ENCODE measurements around the gene NACC2. TPM values are rescaled to one million over a fixed set of nuclear protein-coding genes. Genes with fewer than 3 reads are reported as not detected.
A peak's percentile ranks its signal among the peaks of the same experiment; 100 is the strongest.

Gene NACC2
- total RNA-seq, 1 donor from 2014 or later = 41.4 TPM

DNA sequence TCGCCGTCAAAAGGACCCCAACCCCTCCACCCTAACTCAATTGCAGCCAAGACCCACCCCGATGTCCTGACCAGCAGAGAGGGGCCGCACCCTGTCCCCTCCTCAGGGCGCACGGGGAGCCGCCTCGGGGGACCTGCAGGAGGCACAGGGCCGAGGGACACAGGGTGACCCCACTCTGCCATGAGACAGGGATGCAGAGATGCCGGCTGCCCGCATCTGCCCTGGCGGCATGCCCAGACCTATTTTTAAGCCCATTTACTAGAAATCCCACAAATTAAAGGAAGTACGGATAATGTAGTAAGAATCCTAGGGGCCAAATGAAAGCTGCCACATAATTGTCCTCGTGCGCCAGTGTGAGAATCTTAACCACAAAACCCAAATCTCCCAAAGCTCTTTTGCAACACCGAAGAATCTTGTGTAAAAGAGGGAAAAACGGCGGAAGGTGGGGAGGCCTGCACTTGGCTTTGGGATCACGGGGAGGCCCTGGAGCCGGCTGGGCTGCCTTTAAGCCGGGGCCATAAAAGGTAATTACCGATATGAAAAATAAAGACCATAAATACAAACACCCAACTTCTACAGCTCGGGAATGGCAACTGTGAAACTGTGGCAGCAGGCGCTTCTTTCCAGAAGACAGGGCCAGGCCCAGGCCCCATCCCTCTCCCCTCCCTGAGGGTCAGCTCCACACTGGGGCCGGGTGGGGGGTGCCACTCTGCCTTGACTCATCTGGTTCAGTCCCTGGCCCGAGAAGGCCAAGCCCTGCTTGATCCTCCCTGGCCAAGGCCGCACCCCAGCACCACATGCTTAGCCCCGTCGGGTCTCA, 35.0 kb downstream of the NACC2 start:
- peak; percentile 89 for DNase-seq (ENCODE audit: low spot score)

GRCh38 chr9:136059321-136059791, 35.7 kb downstream of the NACC2 start:
- DNase-seq (ENCODE audit: low spot score) = peak; percentile 88

GRCh38 chr9:136058801-136059302, 36.2 kb downstream of the NACC2 start:
- DNase-seq (ENCODE audit: low spot score) = peak; percentile 82

GRCh38 chr9:136058084-136058483, 37.0 kb downstream of the NACC2 start:
- DNase-seq (ENCODE audit: low spot score) = peak; percentile 81

DNA sequence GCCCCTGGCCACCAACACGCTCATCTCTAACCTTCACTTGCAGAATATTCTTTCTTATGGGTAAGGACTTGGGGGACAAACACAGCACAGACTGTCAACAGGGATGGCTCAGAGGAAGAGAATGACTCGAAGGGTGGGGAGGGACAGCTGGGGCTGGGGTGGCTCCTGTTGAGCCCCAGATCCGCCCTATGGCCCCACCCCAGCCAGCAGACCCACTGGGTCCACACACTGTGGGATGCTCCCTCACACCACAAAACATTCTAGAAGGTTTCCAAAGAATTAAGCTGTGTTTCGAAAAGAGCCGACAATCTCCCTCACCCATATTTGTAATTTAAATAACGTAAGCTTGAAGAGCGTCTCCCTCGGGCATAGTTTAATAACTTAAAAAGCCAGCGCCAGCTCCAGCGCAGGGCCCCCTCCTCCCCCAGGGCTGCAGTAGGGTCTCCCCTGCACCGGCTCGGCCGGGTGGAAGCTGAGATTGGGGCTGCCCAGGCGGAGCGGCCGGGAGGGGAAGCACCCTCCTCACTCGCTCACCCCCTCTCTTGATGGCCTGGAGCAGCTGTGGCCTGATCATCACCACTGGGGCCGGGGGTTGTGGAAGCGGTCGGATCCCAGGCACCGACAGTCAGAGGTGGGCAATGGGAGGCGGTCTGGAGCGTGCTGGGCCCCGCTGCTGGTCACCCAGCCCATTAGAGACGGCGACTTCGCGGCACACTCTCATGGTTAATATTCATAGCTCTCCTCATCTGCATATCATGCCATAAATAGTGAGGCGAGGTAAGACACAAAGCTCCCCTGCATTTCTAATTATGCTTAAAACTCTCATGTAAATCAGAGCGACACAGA, 37.6 kb downstream of the NACC2 start:
- DNase-seq (ENCODE audit: low spot score) = no peak

DNA sequence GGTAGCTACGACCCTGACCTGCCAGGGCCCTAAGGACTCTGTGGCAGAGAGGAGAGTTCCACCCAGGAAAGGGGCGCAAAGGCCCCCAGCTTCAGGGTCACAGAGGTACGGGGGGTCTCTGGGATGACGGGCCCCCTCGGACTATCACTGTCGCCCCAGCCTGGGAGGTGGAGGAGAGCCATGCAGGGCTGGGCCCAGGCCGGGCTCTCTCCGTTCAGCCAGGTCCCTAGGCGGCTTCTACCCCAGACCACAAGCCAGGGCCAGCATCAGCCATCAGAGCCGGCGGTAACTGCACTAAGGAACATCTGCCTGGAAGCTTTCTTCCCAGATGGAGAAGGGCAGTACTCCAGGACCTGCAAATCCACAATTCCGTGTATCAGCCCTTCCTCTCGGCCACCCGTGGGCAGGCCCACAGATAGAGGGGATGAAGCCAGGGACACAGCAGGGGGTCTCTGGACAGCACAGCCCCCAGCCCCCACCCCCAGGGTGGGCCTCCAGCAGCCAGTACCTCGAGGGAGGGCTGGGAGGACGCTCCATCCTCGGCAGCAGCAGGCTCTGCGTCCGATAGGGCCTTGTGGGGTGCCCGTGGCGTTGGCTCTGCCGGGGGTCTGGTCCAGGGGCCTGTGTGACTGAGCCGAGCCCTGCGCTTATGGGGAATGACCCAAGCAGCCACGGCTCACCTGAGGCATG, 38.4 kb downstream of the NACC2 start:
- DNase-seq (ENCODE audit: low spot score) = peak; percentile 75

DNA sequence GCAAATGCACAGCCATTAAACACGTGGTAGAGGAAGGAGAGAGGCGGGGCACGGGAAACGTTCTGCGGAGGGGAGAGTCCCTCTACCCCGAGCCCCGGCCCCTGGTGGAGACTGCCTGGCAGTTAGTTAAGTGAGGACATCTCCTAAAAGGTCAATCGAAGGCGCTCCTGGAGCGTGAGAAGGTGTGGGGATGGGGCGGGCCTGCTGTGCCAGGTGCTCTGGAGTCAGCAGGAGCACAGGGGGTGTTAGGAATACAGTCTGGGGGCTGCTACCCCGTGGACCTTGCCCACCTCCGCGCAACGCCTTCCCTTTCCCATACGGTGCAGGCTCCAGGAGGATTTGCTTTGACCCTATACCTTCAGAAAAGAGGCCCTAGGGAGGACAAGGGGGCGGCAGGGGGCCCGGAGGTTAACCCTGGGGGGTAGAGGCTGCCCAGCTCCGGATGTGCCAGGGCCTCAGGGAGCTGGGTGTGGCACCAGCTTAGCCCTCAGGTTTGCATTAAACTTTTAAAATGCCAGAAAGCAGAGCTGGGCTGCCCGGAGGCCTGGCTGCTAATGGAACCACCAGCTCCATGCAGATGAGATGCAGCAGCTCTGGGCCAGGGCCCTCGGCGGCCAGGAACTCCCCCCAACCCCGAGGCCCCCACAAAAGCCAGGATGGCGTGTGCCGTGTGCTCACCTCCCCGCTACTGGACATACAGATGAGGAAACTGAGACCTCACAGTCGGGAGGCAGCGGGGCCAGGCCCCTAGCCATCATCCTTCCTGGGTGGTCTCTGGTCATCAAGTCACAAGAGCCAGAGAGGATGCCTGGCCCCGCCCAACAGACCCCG, 39.2 kb downstream of the NACC2 start:
- DNase-seq (ENCODE audit: low spot score) = peak; percentile 78

- peak; percentile 64 for DNase-seq (ENCODE audit: low spot score)
Observed at GRCh38 chr9:136054798-136055714, 40.0 kb downstream of the NACC2 start.

DNA sequence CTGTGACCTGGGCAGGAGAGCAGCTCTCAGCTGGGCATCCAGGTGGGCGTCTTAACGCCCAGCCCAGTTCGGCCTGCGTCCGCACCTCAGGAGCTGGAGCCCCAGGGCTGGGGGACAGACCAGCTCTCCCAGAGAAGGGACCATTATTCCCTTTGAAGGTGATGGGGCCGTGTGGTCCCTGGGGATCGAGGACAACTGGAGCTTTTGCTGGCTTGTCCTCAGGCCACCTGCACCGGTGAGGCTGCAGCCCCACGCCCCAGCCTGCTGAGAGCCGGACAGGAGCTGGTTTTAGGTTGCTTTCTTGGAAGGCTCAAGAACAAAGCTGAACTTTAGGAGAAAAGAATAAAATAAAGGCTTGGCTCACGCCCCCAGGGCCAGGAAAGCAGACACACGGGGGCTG, 40.9 kb downstream of the NACC2 start:
- DNase-seq (ENCODE audit: low spot score) = peak; percentile 64

DNA sequence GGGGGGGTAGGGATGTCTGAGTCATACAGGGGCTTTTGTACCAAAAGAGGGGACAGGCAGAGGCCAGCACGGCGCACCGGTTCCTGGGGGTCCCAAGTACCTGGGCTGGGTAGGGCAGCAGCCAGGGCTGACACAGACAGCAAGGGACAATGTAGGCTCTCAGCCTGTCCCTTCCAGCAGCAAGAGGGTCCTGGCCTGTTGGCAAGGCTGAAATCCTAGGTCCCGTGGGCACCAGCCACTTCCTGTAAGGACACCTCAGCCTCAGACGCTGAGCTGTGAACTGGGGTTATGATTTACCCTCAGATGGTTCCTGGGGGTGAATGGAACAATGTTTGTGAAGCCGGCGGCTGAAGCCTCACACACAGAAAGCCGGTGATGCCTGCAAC, 41.3 kb downstream of the NACC2 start:
- peak; percentile 85 for DNase-seq (ENCODE audit: low spot score)

GRCh38 chr9:136052991-136053756, 41.9 kb downstream of the NACC2 start:
- peak; percentile 86 for DNase-seq (ENCODE audit: low spot score)

GRCh38 chr9:136052472-136052880, 42.6 kb downstream of the NACC2 start:
- peak; percentile 83 for DNase-seq (ENCODE audit: low spot score)

GRCh38 chr9:136051837-136052471, 43.1 kb downstream of the NACC2 start:
- DNase-seq (ENCODE audit: low spot score) = peak; percentile 89

GRCh38 chr9:136051453-136051836, 43.6 kb downstream of the NACC2 start:
- DNase-seq (ENCODE audit: low spot score) = peak; percentile 67

DNA sequence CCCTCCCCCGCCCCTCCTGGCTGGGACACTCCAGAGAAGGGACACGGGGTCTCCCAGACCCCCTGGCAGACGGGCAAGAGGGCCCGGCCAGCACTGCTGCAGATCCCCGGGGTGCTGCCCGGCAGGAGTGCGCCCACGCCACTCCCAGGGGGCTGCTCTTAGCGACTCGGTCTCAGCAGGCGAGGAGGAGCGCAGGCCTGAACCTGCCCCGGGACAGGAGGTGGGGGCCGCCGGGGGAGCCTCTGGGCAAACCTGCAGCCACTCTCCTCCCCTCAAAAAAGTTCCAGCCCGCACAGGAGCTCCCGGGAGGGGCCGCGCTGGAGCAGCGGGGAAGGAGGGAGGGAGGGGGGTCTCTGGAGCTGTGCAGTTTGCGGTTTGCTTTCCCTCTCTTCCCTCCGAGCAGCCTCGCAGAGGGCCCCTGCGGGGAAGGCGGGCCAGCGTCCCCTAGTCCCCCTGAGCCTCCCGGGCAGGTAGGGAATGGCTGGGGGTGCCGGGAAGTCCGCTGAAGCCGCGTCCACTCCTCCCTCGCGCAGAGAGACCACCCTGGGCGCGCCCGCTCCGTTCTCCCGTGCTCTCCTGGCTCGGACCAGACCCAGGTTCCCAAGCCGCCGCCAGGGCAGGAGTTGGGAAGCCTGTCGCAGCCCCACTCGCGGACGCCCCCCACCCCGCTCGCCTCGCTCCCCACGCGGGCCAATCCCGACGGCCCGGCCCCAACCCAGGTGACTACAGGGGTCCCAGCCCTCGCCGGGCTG, 44.2 kb downstream of the NACC2 start:
- DNase-seq (ENCODE audit: low spot score) = peak; percentile 89

DNA sequence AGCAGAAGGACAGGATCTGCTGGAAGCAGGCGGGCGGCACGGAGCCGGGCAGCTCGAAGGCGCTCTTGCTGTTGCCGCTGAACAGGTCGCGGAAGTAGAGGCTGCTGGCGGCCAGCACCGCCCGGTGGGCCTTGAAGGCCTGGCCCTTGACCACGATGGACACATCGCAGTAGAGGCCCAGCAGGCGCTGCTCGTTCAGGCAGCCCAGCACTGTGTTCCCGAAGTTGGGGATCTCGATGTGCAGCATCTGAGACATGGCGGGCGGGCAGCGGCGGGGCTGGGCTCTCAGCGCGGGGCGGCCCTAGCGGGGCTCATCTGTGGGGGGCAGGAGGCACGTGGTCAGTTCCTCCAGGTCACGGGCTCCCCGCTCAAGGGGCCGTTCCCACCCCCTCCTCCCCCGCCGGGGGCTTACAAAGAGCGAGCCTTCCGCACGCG, 44.8 kb downstream of the NACC2 start:
- no peak for DNase-seq (ENCODE audit: low spot score)

Data from mesenteric fat pad (tissue), 1 donor.